HG02938 (cell line): Measurements from ENCODE around the gene FBXL16.

Source experiments
- ATAC-seq: cut with Tn5 transposase; IDR thresholded peaks from one replicate; pipeline ENCODE4 v1.9.1; 2021; ENCODE audit warnings: mild to moderate bottlenecking, moderate library complexity; ENCODE audit not compliant: unreplicated experiment

The FBXL16 gene

DNA sequence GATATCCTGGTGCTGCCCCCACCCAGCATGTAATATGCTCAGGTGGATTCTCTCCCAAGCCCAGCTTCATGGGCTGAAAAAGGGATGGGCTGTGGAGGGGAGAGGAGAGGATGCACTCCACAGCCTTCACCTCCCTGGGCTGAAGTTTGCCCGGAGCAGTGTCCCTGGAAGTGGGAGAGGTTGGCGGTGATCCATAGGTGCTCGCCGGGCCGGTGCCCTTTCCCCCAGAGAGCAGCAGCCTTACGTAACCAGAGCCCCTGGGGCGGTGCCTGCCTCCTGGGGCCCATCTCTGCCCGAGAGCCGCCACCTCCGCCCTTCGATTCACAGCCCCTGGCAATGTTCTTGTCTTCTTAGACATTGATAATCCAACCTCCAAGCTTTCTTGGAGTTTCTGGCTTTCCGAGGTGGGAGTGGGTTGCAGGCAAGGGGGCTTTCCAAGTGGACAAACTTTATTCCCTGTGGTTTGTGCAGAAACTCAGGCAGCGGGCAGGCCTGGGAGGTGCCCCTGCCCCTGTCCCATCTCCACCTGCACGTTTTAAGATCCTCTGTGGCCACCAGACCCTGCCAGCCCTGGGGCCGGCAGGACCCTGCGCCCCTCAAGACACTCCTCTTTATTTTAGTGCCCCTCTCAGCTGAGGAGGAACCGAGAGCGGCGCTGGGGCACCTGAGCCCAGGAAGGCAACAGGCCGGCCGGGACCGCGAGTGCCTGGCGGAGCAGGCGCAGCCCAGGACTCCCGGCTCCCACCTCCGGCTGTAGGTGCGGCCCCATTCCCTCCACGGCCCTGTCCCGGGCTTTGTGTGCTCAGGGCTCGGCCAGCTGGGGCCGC, 59.5 kb downstream of the FBXL16 start:
- ATAC-seq: no peak

DNA sequence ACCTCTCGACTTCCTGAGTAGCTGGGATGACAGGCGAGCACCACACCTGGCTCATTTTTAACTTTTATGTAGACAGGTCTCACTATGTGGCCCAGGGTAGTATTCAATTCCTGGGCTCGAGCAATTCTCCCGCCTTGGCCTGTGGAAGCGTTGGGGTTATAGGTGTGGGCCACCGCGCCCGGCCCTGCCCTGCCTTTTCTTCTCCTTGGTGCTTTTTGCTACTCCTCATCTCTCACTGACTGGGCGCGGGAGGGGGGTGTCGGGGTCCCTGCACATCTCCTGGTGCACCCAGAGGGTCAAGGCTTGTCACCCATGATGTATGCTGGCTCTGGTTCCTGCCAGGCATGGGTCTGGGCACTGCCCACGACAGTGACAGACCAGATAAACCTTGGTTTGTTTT, 61.0 kb downstream of the FBXL16 start:
- no peak for ATAC-seq

DNA sequence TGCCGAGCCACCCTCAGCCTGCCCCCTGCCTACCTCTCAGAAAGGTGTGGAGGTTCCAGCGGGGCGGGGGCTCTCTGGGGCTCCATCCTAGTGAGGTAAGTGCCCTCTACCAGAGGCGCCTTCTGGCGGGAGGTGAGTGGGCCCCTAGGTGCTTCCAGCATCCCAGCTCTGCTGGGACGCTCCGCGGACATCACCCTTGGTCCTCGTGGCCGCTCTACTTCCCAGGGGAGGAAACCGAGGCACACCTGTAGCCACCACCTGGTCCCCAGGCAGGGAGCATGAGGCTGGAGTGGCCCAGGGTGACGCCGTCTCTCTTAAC, 62.6 kb downstream of the FBXL16 start:
- no peak for ATAC-seq
